ENCODE data around the gene MEGF8. TPM values are rescaled to one million over a fixed set of nuclear protein-coding genes. Genes with fewer than 3 reads are reported as not detected.

The MEGF8 gene
- total and polyA plus RNA-seq, 2 of the 13 experiments (the other 11 are each of a cell fraction or from before 2014, with no cell fraction given), result 4.0 to 8.8 TPM

DNA sequence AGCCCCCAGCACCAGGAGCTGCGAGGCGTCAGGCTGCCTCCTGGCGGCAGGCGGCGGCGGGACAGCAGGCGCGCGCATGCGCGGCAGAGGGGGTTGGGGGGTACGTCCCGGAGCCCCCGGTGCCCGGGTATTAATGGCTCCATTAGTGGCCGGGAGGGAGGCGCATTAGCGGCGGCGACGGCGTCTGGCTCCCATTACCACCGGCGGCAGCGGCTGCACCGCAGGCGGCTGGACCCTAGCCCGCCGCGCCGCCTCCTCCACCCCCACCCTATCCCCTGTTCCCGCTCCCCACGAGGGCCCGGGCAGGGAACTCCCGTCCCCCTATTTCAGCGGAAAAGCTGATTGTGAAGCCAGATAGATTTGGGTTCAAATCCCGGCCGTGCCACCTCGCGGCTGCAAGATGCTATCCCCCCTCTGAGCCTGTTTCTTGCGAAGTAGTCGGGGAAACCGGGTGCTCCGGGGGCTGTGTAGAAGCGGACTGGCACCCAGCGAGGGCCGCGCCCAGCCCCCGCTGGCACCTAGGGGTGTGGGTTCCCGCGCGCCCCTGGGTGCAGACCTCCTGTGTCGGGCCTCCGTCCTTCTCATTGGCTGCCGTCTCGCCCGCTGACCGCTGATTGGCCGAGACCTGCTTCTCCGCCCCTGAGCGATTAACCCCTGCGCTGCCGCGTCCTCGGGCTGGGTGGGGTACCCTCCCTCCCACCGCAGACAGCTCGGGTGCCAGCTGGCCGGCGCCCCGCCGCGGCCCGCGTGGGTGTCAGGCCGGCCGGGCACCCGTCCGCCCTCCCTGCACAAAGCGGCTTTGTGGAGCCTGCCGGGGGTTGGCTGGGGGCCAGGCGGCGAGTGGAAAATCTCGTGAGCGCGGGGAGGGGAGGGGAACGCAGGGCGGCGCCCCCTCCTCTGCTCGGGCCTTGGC is 45.3 kb upstream of the MEGF8 start (continued):
- TF ChIP-seq, protein P1, sequence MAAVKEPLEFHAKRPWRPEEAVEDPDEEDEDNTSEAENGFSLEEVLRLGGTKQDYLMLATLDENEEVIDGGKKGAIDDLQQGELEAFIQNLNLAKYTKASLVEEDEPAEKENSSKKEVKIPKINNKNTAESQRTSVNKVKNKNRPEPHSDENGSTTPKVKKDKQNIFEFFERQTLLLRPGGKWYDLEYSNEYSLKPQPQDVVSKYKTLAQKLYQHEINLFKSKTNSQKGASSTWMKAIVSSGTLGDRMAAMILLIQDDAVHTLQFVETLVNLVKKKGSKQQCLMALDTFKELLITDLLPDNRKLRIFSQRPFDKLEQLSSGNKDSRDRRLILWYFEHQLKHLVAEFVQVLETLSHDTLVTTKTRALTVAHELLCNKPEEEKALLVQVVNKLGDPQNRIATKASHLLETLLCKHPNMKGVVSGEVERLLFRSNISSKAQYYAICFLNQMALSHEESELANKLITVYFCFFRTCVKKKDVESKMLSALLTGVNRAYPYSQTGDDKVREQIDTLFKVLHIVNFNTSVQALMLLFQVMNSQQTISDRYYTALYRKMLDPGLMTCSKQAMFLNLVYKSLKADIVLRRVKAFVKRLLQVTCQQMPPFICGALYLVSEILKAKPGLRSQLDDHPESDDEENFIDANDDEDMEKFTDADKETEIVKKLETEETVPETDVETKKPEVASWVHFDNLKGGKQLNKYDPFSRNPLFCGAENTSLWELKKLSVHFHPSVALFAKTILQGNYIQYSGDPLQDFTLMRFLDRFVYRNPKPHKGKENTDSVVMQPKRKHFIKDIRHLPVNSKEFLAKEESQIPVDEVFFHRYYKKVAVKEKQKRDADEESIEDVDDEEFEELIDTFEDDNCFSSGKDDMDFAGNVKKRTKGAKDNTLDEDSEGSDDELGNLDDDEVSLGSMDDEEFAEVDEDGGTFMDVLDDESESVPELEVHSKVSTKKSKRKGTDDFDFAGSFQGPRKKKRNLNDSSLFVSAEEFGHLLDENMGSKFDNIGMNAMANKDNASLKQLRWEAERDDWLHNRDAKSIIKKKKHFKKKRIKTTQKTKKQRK (IDR thresholded peaks at IDR 0.05; ENCODE audit: low read length), result no peak
- TF ChIP-seq ZZZ3 (CRISPR knock-in tag; IDR thresholded peaks at IDR 0.05; ENCODE audit: borderline replicate concordance), result no peak
- TF ChIP-seq SCMH1 (CRISPR knock-in tag; IDR thresholded peaks at IDR 0.05; ENCODE audit: borderline replicate concordance), result no peak
- TF ChIP-seq, protein P2, sequence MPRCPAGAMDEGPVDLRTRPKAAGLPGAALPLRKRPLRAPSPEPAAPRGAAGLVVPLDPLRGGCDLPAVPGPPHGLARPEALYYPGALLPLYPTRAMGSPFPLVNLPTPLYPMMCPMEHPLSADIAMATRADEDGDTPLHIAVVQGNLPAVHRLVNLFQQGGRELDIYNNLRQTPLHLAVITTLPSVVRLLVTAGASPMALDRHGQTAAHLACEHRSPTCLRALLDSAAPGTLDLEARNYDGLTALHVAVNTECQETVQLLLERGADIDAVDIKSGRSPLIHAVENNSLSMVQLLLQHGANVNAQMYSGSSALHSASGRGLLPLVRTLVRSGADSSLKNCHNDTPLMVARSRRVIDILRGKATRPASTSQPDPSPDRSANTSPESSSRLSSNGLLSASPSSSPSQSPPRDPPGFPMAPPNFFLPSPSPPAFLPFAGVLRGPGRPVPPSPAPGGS (CRISPR knock-in tag; IDR thresholded peaks at IDR 0.05), result no peak
- TF ChIP-seq, protein P3, sequence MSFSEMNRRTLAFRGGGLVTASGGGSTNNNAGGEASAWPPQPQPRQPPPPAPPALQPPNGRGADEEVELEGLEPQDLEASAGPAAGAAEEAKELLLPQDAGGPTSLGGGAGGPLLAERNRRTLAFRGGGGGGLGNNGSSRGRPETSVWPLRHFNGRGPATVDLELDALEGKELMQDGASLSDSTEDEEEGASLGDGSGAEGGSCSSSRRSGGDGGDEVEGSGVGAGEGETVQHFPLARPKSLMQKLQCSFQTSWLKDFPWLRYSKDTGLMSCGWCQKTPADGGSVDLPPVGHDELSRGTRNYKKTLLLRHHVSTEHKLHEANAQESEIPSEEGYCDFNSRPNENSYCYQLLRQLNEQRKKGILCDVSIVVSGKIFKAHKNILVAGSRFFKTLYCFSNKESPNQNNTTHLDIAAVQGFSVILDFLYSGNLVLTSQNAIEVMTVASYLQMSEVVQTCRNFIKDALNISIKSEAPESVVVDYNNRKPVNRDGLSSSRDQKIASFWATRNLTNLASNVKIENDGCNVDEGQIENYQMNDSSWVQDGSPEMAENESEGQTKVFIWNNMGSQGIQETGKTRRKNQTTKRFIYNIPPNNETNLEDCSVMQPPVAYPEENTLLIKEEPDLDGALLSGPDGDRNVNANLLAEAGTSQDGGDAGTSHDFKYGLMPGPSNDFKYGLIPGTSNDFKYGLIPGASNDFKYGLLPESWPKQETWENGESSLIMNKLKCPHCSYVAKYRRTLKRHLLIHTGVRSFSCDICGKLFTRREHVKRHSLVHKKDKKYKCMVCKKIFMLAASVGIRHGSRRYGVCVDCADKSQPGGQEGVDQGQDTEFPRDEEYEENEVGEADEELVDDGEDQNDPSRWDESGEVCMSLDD (CRISPR knock-in tag; IDR thresholded peaks at IDR 0.05; ENCODE audit: borderline replicate concordance), result peak; percentile 93; the same call in 1 of the 2 replicates
- TF ChIP-seq SSRP1 (CRISPR knock-in tag; IDR thresholded peaks at IDR 0.05), result no peak
- TF ChIP-seq ZNF567 (CRISPR knock-in tag; IDR thresholded peaks at IDR 0.05; ENCODE audit: borderline replicate concordance), result no peak
- TF ChIP-seq TBX3 (IDR thresholded peaks at IDR 0.05; ENCODE audit: borderline replicate concordance), result no peak
- TF ChIP-seq, protein P4, sequence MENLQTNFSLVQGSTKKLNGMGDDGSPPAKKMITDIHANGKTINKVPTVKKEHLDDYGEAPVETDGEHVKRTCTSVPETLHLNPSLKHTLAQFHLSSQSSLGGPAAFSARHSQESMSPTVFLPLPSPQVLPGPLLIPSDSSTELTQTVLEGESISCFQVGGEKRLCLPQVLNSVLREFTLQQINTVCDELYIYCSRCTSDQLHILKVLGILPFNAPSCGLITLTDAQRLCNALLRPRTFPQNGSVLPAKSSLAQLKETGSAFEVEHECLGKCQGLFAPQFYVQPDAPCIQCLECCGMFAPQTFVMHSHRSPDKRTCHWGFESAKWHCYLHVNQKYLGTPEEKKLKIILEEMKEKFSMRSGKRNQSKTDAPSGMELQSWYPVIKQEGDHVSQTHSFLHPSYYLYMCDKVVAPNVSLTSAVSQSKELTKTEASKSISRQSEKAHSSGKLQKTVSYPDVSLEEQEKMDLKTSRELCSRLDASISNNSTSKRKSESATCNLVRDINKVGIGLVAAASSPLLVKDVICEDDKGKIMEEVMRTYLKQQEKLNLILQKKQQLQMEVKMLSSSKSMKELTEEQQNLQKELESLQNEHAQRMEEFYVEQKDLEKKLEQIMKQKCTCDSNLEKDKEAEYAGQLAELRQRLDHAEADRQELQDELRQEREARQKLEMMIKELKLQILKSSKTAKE (CRISPR knock-in tag; IDR thresholded peaks at IDR 0.05; ENCODE audit: borderline replicate concordance), result no peak
- TF ChIP-seq, protein P5, sequence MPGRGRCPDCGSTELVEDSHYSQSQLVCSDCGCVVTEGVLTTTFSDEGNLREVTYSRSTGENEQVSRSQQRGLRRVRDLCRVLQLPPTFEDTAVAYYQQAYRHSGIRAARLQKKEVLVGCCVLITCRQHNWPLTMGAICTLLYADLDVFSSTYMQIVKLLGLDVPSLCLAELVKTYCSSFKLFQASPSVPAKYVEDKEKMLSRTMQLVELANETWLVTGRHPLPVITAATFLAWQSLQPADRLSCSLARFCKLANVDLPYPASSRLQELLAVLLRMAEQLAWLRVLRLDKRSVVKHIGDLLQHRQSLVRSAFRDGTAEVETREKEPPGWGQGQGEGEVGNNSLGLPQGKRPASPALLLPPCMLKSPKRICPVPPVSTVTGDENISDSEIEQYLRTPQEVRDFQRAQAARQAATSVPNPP (CRISPR knock-in tag; IDR thresholded peaks at IDR 0.05), result no peak
- no peak for TF ChIP-seq ZNF510 (CRISPR knock-in tag; IDR thresholded peaks at IDR 0.05; ENCODE audit: low read depth)
- TF ChIP-seq, protein P6, sequence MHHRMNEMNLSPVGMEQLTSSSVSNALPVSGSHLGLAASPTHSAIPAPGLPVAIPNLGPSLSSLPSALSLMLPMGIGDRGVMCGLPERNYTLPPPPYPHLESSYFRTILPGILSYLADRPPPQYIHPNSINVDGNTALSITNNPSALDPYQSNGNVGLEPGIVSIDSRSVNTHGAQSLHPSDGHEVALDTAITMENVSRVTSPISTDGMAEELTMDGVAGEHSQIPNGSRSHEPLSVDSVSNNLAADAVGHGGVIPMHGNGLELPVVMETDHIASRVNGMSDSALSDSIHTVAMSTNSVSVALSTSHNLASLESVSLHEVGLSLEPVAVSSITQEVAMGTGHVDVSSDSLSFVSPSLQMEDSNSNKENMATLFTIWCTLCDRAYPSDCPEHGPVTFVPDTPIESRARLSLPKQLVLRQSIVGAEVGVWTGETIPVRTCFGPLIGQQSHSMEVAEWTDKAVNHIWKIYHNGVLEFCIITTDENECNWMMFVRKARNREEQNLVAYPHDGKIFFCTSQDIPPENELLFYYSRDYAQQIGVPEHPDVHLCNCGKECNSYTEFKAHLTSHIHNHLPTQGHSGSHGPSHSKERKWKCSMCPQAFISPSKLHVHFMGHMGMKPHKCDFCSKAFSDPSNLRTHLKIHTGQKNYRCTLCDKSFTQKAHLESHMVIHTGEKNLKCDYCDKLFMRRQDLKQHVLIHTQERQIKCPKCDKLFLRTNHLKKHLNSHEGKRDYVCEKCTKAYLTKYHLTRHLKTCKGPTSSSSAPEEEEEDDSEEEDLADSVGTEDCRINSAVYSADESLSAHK (CRISPR knock-in tag; IDR thresholded peaks at IDR 0.05; ENCODE audit: borderline replicate concordance), result no peak
- no peak for TF ChIP-seq PHF5A (CRISPR knock-in tag; IDR thresholded peaks at IDR 0.05; ENCODE audit: low read depth, unreplicated experiment)
